ENCODE data around the gene SH3RF3.

Gene SH3RF3

DNA sequence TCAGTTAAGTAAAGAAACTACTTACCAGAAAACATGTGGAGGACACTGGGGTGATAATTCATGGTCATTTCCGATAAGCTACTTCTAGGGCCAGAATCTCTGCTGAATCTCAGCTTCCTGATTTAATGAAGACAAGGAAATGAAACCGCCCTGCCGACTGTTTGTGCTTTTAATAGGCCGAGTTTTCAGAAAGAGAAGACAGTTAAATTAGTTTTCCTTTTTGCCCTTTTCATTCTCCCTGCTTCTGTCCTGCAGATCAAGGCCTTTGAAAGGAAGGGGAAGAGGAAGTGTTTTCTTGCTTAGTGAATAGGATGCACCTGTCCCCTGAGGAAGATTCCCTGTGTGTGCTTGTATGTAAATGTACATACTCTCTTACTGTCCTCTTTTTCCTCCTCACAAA, 126.6 kb downstream of the SH3RF3 start:
- Histone ChIP-seq H2BK12ac (ENCODE audit: low read length) (no peak overlapping the region), H4K12ac (ENCODE audit: low read depth, low read length) (no peak overlapping the region), H4K91ac (ENCODE audit: low read depth, low read length) (no peak overlapping the region), H3K23ac (ENCODE audit: low read length) (no peak overlapping the region), H3K14ac (ENCODE audit: low read length) (no peak overlapping the region), H2AK5ac (ENCODE audit: low read length) (no peak overlapping the region), H3K4me1 (ENCODE audit: control insufficient read depth in 1 of 2, insufficient read depth in 2 of 2, low read length in 2 of 2) (no peaks in the 10 kb centered on the region), H3K4me2 (ENCODE audit: low read length) (no peak overlapping the region), H3K9ac (ENCODE audit: low read length) (no peak overlapping the region), H2BK5ac (ENCODE audit: low read depth, low read length, poor library complexity) (no peak overlapping the region), H3K36me3 (ENCODE audit: control insufficient read depth in 1 of 2, insufficient read depth in 2 of 2, low read length in 2 of 2) (no peaks in the 10 kb centered on the region), H3K27ac (ENCODE audit: low read depth, low read length) (no peak overlapping the region), H4K8ac (ENCODE audit: low read depth, low read length) (no peak overlapping the region), H3K18ac (ENCODE audit: low read length) (no peak overlapping the region), H3K79me2 (ENCODE audit: control insufficient read depth, insufficient read depth, low read length, poor library complexity) (no peaks in the 10 kb centered on the region), H3K4ac (ENCODE audit: low read depth, low read length) (no peak overlapping the region), H2BK120ac (ENCODE audit: insufficient read depth, low read length, poor library complexity) (no peak overlapping the region), H3K4me3 (ENCODE audit: low read depth, low read length) (no peak overlapping the region), H3K27me3 (ENCODE audit: insufficient read depth, low read length) (no peaks in the 10 kb centered on the region), H2AFZ (ENCODE audit: insufficient read depth, low read length, poor library complexity) (no peak overlapping the region), H3K9me3 (ENCODE audit: insufficient read depth, low read depth, low read length) (no peaks in the 10 kb centered on the region), H3K79me1 (ENCODE audit: low read length) (no peaks in the 10 kb centered on the region)
- no CpG with 5 or more reads among the region's 4 CpGs for WGBS (ENCODE audit: extremely low coverage, insufficient coverage, insufficient read length)
- no peak for DNase-seq

- Histone ChIP-seq H3K4me3 (ENCODE audit: low read depth, low read length) (no peak overlapping the region), H3K14ac (ENCODE audit: low read length) (no peak overlapping the region), H4K91ac (ENCODE audit: low read depth, low read length) (no peak overlapping the region), H3K4me2 (ENCODE audit: low read length) (no peak overlapping the region), H2AK5ac (ENCODE audit: low read length) (no peak overlapping the region), H4K8ac (ENCODE audit: low read depth, low read length) (no peak overlapping the region), H3K4me1 (ENCODE audit: control insufficient read depth in 1 of 2, insufficient read depth in 2 of 2, low read length in 2 of 2) (no peaks in the 10 kb centered on the region), H2BK120ac (ENCODE audit: insufficient read depth, low read length, poor library complexity) (no peak overlapping the region), H3K27ac (ENCODE audit: low read depth, low read length) (no peak overlapping the region), H2AFZ (ENCODE audit: insufficient read depth, low read length, poor library complexity) (no peak overlapping the region), H4K12ac (ENCODE audit: low read depth, low read length) (no peak overlapping the region), H3K79me2 (ENCODE audit: control insufficient read depth, insufficient read depth, low read length, poor library complexity) (no peaks in the 10 kb centered on the region), H3K4ac (ENCODE audit: low read depth, low read length) (no peak overlapping the region), H3K79me1 (ENCODE audit: low read length) (no peaks in the 10 kb centered on the region), H3K23ac (ENCODE audit: low read length) (no peak overlapping the region), H3K9ac (ENCODE audit: low read length) (no peak overlapping the region), H3K9me3 (ENCODE audit: insufficient read depth, low read depth, low read length) (no peaks in the 10 kb centered on the region), H3K36me3 (ENCODE audit: control insufficient read depth in 1 of 2, insufficient read depth in 2 of 2, low read length in 2 of 2) (no peaks in the 10 kb centered on the region), H3K27me3 (ENCODE audit: insufficient read depth, low read length) (no peaks in the 10 kb centered on the region), H2BK5ac (ENCODE audit: low read depth, low read length, poor library complexity) (no peak overlapping the region), H2BK12ac (ENCODE audit: low read length) (no peak overlapping the region), H3K18ac (ENCODE audit: low read length) (no peak overlapping the region)
- no peak for DNase-seq
- no CpG with 5 or more reads among the region's 12 CpGs for WGBS (ENCODE audit: extremely low coverage, insufficient coverage, insufficient read length)
Measured at GRCh38 chr2:109256111-109256510, 127.1 kb downstream of the SH3RF3 start.

DNA sequence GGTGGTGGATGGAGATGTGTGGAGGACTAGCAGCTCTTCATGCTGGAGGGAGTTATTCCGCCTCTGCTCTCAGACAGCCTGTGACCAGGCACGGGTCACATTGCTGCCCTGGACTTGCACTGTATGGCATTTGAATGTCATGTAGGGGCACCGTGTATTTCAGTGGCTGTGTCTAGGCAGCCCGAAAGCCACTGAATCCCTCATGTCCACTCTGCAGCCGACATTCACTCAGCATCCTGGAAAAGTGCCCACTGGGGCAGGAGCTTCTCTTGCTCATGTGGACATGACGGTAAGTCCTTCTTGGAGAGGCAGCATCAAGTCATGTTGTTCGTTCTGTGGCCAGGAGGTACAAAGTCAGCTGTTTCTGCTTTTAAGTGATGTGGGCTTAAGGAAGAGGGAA, 127.9 kb downstream of the SH3RF3 start:
- no peaks in the 10 kb centered on the region for H3K4me1 ChIP-seq (ENCODE audit: control insufficient read depth in 1 of 2, insufficient read depth in 2 of 2, low read length in 2 of 2)
- H2BK5ac ChIP-seq (ENCODE audit: low read depth, low read length, poor library complexity) = no peak overlapping the region
- H2AFZ ChIP-seq (ENCODE audit: insufficient read depth, low read length, poor library complexity) = no peak overlapping the region
- no peak overlapping the region for H3K4me2 ChIP-seq (ENCODE audit: low read length)
- no peak overlapping the region for H3K18ac ChIP-seq (ENCODE audit: low read length)
- no peak overlapping the region for H3K23ac ChIP-seq (ENCODE audit: low read length)
- no peak overlapping the region for H2AK5ac ChIP-seq (ENCODE audit: low read length)
- H3K36me3 ChIP-seq (ENCODE audit: control insufficient read depth in 1 of 2, insufficient read depth in 2 of 2, low read length in 2 of 2) = no peaks in the 10 kb centered on the region
- no CpG with 5 or more reads among the region's 7 CpGs for WGBS (ENCODE audit: extremely low coverage, insufficient coverage, insufficient read length)
- no peaks in the 10 kb centered on the region for H3K79me1 ChIP-seq (ENCODE audit: low read length)
- H3K9me3 ChIP-seq (ENCODE audit: insufficient read depth, low read depth, low read length) = no peaks in the 10 kb centered on the region
- DNase-seq = no peak
- H3K79me2 ChIP-seq (ENCODE audit: control insufficient read depth, insufficient read depth, low read length, poor library complexity) = no peaks in the 10 kb centered on the region
- no peak overlapping the region for H3K14ac ChIP-seq (ENCODE audit: low read length)
- H3K4ac ChIP-seq (ENCODE audit: low read depth, low read length) = no peak overlapping the region
- no peaks in the 10 kb centered on the region for H3K27me3 ChIP-seq (ENCODE audit: insufficient read depth, low read length)
- H3K4me3 ChIP-seq (ENCODE audit: low read depth, low read length) = no peak overlapping the region
- H3K27ac ChIP-seq (ENCODE audit: low read depth, low read length) = no peak overlapping the region
- no peak overlapping the region for H3K9ac ChIP-seq (ENCODE audit: low read length)
- H4K91ac ChIP-seq (ENCODE audit: low read depth, low read length) = no peak overlapping the region
- H2BK120ac ChIP-seq (ENCODE audit: insufficient read depth, low read length, poor library complexity) = no peak overlapping the region
- no peak overlapping the region for H2BK12ac ChIP-seq (ENCODE audit: low read length)
- H4K8ac ChIP-seq (ENCODE audit: low read depth, low read length) = no peak overlapping the region
- no peak overlapping the region for H4K12ac ChIP-seq (ENCODE audit: low read depth, low read length)

GRCh38 chr2:109257653-109258052, 128.6 kb downstream of the SH3RF3 start:
- WGBS (ENCODE audit: extremely low coverage, insufficient coverage, insufficient read length) = no CpG with 5 or more reads among the region's 3 CpGs
- H3K79me1 ChIP-seq (ENCODE audit: low read length) = no peaks in the 10 kb centered on the region
- H4K12ac ChIP-seq (ENCODE audit: low read depth, low read length) = no peak overlapping the region

More at GRCh38 chr2:109257653-109258052, 128.6 kb downstream of the SH3RF3 start:
- no peak overlapping the region for H2BK12ac ChIP-seq (ENCODE audit: low read length)
- no peak overlapping the region for H3K27ac ChIP-seq (ENCODE audit: low read depth, low read length)
- H2AK5ac ChIP-seq (ENCODE audit: low read length) = no peak overlapping the region
- H4K8ac ChIP-seq (ENCODE audit: low read depth, low read length) = no peak overlapping the region
- H3K9ac ChIP-seq (ENCODE audit: low read length) = no peak overlapping the region
- no peak overlapping the region for H2BK5ac ChIP-seq (ENCODE audit: low read depth, low read length, poor library complexity)
- H3K4me2 ChIP-seq (ENCODE audit: low read length) = no peak overlapping the region
- H3K9me3 ChIP-seq (ENCODE audit: insufficient read depth, low read depth, low read length) = no peaks in the 10 kb centered on the region
- H3K4me1 ChIP-seq (ENCODE audit: control insufficient read depth in 1 of 2, insufficient read depth in 2 of 2, low read length in 2 of 2) = no peaks in the 10 kb centered on the region
- no peak overlapping the region for H3K14ac ChIP-seq (ENCODE audit: low read length)
- no peaks in the 10 kb centered on the region for H3K79me2 ChIP-seq (ENCODE audit: control insufficient read depth, insufficient read depth, low read length, poor library complexity)
- no peak overlapping the region for H4K91ac ChIP-seq (ENCODE audit: low read depth, low read length)
- H2AFZ ChIP-seq (ENCODE audit: insufficient read depth, low read length, poor library complexity) = no peak overlapping the region
- H2BK120ac ChIP-seq (ENCODE audit: insufficient read depth, low read length, poor library complexity) = no peak overlapping the region
- H3K4me3 ChIP-seq (ENCODE audit: low read depth, low read length) = no peak overlapping the region
- no peaks in the 10 kb centered on the region for H3K36me3 ChIP-seq (ENCODE audit: control insufficient read depth in 1 of 2, insufficient read depth in 2 of 2, low read length in 2 of 2)
- no peaks in the 10 kb centered on the region for H3K27me3 ChIP-seq (ENCODE audit: insufficient read depth, low read length)
- no peak for DNase-seq
- no peak overlapping the region for H3K4ac ChIP-seq (ENCODE audit: low read depth, low read length)
- H3K18ac ChIP-seq (ENCODE audit: low read length) = no peak overlapping the region
- H3K23ac ChIP-seq (ENCODE audit: low read length) = no peak overlapping the region

Data from trophoblast cell (in vitro differentiated cells and primary cell).